Measurements from ENCODE around the gene NEUROG3.
A peak's percentile ranks its signal among the peaks of the same experiment; 100 is the strongest.
"Not testable (repeated sequence)": the region's sequence is repeated elsewhere in the genome, so short reads cannot be mapped to it uniquely, and the experiment has no call there.

The NEUROG3 gene

DNA sequence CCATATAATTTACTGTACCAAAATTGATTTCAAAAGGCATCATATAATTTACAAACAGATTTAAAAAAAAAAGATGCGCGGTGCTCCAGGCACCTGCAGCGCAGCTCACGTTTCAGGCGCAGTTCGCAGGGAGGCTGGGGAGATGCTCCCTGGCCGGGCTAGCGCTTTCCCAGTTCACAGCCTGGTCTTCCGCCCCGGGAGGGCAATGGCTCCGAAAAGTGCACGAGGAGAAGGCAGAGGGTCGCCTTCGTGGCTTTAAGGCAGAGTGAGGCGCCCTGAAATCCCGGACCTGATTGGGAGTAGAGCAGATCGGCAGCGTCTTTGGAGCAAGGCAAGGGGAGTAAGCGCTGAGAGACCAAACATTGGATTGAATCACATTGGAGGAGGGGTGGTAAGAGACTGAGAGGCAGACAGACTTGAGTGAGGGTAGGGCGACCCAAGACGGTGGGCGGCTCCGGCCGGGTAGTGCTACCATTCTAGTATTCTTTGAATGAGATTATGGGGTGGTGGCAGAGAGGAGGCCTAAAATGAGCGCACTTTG, 1.5 kb downstream of the NEUROG3 start:
- no peak for DNase-seq

DNA sequence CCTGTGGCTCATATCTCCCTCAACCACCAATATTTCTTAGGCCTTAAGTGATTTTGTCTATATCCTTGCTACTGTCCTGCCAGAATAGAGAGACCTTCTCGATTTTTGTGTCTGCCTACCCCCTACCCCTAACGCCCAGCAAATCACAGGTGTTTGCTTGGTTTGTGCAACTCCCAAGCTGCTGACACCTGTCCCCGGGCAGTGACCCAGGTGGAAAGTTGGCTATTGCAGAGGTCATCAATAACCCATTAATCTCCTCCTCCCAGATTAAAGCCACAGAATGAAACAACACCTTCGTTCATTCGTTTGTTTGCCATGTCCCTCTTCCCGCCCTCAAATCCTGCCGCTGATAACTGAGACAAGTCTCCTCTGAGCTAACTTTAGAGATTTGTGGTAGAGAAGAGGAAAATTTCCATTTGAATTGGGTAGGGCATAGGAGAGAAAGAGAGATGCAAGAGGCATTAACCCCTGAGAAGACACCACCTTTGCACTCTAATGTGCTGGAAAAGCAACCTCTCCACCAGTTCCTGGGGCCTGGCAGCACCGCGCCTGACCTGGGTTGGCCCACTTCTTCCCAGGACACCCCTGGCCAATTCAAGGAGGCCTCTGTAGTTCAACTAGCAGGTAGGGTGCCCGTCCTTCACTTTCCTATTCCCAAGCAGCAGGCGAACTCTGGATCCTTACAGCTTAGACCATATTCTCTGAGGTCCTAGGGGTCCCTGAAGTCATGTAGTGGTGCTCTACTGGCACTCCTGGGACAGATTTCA, 3.0 kb downstream of the NEUROG3 start:
- DNase-seq = no peak

DNA sequence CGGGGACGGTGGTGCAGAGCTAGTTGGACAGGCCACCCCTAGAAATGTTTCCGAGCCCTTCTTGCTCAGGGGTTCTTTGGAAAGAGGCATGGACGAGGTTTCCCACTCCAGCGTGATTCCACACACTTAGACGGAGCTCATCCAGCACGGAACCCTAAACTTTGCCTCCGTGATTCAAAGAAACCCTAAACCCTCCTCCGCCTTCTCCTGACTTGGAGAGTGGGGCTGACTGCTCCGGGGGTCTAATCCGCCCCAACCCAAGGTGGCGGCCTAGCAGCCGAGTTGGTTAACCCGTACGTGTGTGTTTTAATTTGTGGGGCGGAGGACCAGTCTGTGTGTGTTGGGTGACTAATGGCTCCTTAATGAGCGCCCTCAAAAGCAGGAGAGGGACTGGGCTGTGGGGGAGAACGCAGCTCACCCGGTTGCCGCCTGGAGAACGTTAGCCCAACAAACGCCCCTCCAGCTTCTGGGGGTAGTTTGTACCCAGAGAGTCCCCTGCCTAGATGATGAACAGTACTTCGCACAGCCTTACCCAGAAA, 3.8 kb downstream of the NEUROG3 start:
- DNase-seq = no peak

DNA sequence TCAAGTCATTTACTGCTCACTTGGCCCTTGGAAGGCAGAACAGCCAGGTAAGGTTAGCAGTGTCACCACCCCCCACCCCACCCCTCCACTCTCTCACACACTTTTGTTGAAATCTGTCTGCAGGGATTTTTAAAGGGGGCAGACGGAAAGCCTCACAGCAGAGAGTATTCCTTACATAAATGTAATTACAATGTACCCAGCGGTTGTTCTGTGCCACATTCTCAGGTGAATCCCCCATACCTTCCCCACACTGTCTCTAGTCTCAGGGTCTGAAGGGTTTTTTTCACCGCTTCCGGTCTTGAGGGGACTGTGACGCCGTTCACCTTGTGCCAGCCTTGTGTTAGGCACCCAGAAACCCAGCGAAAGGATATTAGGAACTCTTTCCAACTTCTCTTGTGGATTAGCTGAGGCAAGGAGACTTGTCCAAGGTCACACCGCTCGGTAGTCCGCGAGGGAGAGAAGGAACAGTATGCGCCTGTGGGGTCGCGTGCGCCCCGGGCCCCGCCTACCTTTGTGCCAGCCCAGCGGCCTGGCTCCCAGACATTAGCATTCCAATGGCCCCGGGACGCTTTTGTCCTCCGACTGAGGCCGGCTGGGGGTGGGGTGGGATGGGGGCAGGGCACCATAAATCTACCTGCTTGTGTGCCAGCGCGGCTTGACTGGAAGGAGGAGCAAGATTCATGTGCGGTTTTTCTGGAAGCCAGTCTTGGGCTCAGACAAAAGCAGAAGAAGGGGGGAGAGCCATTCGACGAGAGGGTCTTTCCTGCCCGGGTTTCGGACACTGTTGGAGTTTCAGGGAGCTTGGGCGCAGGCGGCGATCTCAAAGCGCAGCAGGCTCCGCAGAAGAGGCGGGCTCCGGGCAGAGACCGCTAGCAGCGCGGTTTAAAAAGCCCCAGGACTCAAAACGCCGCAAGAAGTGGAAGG, 4.5 kb downstream of the NEUROG3 start:
- no peak for DNase-seq

DNA sequence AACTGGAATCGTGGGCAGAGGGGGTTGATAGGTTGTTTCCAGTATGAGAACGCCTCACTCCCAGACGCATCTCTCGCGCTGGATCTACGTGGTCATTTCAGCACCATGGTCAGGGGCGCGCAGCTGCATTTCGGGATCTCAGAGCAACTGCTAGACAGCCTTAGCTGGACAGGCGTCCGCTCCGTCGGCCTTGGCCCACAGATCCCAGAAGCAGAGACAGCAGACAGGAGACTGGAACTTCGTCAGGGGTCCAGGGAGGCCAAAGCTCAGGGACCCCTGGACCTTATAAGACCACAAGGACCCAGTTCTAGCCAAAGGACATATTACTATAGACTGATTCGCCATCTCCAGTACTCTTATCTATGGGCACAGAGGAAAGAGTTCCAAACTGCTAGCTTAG, 5.3 kb downstream of the NEUROG3 start:
- DNase-seq = peak; percentile 52 to 79 (median 68)

DNA sequence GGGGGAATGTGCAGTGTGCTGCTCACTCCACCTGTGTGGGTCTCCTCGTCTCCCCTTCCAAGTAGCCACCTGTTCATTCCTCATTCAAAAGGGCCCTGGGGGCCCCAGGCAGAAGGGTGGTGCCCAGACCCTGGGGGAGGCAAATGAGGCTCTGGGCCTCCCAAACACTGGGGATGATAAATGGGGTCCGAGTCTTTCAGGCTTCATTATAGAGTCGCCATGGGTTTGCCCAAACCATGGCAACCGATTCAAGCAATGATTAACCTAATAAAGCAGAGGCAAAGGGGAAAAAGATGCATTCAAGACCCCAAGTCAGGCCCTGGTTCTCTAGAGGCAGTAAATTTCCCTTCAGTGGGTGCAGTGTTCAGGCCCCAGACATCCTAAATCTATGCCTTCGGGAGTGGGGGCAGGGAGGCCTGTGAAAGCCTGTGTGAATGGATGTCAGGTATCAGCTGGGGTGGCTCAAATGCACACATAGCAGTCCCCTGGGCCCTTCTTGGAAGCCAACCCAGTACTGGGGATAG, 10.4 kb downstream of the NEUROG3 start:
- DNase-seq = no peak

DNA sequence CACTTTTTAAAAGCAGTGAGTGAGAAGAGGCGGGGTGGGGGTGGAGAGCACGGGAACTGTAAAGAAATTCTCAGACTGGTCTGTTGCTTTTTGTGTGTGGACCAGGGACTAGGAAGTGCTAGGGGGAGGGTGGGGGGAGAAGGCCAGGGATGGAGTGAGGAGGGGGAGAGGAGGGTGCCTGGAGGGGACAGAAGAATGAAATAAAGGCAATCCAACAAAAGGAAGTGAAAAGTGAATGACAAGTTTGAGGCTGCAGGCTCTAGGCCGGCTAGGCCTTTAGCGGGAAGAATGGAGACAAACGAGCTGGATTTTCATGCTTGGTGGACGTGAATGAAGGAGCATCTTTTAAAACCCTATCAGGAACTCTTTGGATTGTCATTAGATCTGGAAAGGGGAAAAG, 13.7 kb downstream of the NEUROG3 start:
- DNase-seq = no peak

DNA sequence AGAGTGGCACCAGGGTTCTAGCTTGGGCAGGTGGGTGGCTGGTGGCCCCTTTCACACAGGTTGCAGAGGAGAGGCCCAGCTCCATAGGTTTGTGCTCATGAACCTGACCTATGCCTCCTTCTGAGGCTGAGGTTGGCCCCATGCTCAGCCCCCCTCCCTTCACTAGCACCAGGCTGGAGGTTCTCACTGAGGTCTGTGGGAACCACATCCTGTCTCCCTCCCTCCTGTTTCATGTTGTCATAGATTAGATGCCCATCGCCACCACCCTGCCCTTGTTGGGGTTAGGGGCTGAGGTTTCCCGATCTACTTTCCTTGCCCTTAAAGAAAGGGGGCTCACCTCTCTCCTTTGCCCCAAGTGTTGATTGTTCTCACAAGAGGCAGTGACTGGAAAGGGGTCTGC, 14.7 kb downstream of the NEUROG3 start:
- no peak for DNase-seq

DNA sequence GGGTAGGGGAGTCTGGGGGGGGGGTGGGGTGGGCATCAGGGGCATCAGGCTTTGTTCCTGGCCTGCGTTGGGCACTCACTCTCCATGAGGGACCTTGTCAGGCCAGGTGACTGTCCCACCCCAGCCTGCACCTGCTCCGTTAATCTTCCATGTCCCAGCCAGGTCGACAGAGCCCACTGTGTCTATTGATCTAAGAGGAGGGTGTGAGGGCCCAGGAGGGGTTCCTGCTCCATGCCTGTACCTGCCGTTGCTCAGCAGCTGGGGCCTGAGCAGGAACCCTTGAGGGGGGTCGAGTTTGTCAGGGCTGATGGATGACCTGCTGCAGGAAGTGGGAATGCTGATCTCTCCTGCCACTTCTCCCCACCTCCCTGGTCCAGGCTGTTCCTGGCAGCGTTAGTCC, 18.6 kb downstream of the NEUROG3 start:
- DNase-seq = no peak

DNA sequence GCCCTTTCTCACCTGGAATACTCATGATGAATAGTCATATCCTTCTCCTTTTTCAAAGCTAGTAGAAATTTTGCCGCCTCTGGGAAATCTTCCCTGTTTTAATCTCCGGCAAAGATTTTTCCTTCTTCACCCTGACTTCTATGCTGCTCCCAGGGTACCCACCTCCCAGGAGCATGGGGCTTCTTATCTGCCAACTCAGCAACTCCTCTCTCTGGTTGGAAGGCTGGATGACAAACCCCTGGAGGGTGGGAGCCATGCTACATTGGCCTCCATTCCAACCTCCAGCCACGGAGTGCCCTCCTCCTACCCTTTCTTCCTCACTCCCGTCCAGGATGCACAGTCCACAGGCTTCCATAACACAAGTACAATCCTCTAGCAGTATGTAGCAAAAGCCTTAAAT, 19.9 kb downstream of the NEUROG3 start:
- DNase-seq = no peak

DNA sequence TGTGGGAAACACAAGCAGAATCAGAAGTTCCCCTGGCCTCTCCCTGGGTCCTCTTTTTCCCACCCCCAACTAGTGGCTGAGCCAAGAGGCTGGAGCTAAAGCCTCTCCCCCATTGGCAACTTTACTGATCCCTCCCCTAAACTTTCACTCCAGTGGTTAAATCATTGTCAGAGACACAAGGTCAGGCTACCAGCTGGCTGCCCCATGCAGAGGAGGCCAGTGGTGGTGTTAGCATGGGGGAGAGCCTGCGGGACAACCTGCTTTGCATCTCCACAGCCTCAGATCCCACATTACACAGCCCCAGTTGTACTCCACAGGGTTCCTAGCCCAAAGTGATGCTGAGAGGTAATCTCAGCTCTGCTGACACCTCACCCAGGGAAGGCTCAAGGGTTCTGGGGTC, 21.0 kb downstream of the NEUROG3 start:
- DNase-seq = no peak

DNA sequence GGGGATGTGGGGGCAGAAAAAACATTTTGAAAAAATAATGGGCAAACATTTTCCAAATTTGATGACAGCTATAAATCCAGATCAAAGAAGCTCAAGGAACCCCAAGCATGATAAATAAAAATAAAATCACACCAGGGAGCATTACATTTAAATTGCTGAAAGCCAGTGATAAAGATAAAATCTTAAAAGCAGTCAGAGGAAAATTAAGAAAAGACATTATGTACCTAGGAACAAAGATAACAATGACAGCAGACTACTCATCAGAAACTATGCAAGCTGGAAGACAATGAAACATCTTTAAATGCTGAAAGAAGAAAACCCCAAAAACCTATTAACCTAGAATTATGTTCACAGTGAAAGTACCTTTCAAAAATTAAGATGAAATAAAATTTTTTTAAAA, 23.3 kb downstream of the NEUROG3 start:
- DNase-seq = no peak

DNA sequence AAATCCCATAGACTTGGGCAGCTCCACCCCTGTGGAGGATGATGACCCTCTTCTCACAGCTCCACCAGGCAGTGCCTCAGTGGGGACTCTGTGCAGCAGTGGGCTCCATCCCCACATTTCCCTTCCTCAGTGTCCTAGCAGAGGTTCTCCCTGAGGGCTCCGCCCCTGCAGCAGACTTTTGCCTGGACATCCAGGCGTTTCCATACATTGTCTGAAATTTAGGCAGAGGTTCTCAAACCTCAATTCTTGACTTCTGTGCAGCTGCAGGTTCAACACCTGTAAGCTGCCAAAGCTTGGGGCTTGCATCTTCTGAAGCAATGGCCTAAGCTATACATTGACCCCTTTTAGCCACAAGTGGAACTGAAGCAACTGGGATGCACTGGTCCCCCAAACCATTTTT, 31.8 kb downstream of the NEUROG3 start:
- no peak for DNase-seq

DNA sequence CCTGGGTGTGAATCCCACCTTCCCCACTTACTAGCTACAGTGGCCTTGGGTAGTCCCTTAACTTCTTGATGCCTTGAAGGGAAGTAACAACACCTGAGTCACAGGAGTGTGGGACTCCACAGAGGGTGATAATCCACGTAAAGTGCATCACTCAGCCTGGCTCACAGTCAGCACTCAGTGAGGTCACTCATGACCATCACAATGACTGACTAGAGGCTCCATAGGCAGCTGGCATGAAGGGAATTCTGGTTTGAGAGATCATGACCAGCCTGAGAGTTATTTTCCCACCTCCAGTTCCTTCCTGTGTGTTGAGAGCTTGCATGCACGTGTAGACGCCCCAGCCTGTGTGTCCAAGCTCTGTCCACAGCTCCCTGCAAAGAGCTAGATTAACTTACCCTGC, 34.8 kb downstream of the NEUROG3 start:
- DNase-seq = no peak

DNA sequence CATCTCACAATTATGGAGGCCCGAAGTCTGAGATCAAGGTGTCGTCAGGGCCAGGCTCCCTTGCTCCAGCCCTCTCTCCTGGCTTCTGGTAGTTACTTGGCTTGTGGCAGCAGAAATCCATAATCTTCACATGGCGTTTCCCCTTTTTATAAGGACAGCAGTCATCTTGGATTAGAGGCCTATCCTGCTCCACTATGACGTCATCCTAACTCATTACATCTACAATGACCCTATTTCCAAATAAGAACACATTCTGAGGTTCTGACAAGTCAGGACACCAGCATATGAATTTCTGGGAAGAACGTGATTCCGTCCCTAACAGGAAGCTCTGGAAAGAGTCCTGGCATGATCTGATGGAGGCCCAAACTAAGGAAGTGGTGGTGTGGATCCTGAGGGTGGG, 35.8 kb downstream of the NEUROG3 start:
- DNase-seq = no peak

DNA sequence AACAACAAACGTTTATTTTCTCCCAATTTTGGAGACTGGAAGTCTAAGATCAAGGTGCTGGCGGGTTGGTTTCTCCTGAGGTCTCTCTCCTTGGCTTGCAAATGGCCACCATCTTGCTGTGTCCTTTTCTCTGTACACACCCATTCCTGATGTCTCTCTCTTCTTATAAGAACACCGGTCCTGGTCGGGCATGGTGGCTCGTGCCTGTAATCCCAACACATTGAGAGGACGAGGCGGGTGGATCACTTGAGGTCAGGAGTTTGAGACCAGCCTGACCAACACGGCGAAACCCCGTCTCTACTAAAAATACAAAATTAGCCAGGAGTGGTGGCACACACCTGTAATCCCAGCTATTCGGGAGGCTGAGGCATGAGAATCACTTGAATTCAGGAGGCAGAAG, 36.7 kb downstream of the NEUROG3 start:
- not testable (repeated sequence) for DNase-seq

DNA sequence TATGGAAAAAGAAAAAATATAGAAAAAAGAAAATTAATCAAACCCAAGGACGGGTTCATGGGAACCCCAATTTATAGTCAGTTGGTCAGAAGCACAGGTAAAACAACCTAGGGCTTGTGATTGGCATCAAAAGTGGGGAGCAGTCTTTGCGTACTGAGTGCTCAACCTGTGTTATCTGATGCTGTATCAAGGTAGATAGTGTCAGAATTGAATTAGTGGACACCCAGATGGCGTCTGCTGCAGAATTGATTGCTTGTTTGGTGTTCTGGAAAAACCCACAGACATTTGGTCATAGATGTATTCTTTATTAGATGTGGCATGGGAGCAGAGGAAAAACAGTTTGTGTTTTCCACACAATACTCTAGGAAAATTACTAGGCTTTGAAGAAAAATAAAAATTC, 39.6 kb downstream of the NEUROG3 start:
- no peak for DNase-seq

DNA sequence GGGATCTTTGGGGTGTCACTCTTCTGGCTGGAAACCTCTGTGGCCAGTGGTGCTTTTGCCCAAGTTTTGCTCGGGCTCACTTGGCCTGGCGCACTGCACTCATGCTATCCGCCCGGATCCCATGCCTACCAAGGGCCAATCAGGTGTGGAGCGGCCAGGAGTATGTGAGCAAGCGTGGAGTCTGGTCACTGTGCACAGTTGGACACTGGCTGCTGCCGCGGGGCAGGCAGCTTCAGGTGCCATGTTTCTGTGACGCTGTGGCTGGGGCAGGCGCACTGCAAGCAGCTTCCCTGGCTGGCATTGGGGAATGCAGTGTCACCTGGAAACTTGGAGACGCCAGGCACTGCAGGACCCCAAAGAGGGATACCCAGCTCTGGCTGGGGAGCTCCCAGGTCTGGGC, 45.3 kb downstream of the NEUROG3 start:
- no peak for DNase-seq

Measured in suppressor macrophage treated with lipopolysaccharide for 1 hour (primary cell).